ENCODE measurements around the gene UXT.

Gene UXT

GRCh38 chrX:47651043-47651905, 7.7 kb downstream of the UXT start (continued):
- no peak for TF ChIP-seq ZNF24 (tag by site-specific recombination; IDR thresholded peaks at IDR 0.05)
- no peak for TF ChIP-seq YY2 (tag by site-specific recombination; IDR thresholded peaks at IDR 0.05)
- 0 out of 2 replicates have a peak, but pooled peaks have one; percentile 7 for TF ChIP-seq HOXC10 (CRISPR knock-in tag; IDR thresholded peaks at IDR 0.05)
- 0 out of 2 replicates have a peak, but pooled peaks have one; percentile 30 for TF ChIP-seq ZNF600 (tag by site-specific recombination; IDR thresholded peaks at IDR 0.05)
- TF ChIP-seq ZNF302 (tag by site-specific recombination; IDR thresholded peaks at IDR 0.05; ENCODE audit: low read depth) = no peak
- TF ChIP-seq ZNF670 (tag by site-specific recombination; IDR thresholded peaks at IDR 0.05; ENCODE audit: low read depth) = no peak
- TF ChIP-seq ZNF138 (tag by site-specific recombination; IDR thresholded peaks at IDR 0.05; ENCODE audit: borderline replicate concordance) = no peak
- no peak for TF ChIP-seq ZSCAN18 (tag by site-specific recombination; IDR thresholded peaks at IDR 0.05)
- no peak for TF ChIP-seq PATZ1 (tag by site-specific recombination; IDR thresholded peaks at IDR 0.05)
- TF ChIP-seq ZNF341 (tag by site-specific recombination; IDR thresholded peaks at IDR 0.05; ENCODE audit: low read depth) = peak; percentile 67
- no peak for TF ChIP-seq ZNF48 (tag by site-specific recombination; IDR thresholded peaks at IDR 0.05)
- TF ChIP-seq ZNF529 (tag by site-specific recombination; IDR thresholded peaks at IDR 0.05; ENCODE audit: insufficient replicate concordance) = no peak
- TF ChIP-seq ZNF792 (tag by site-specific recombination; IDR thresholded peaks at IDR 0.05) = no peak
- TF ChIP-seq SP3 (tag by site-specific recombination; IDR thresholded peaks at IDR 0.05) = no peak
- peak; percentile 93 for TF ChIP-seq ZFHX2 (tag by site-specific recombination; conservative IDR thresholded peaks at IDR 0.05)
- no peak for TF ChIP-seq ZIC2 (tag by site-specific recombination; IDR thresholded peaks at IDR 0.05)
- TF ChIP-seq ZNF544 (tag by site-specific recombination; IDR thresholded peaks at IDR 0.05) = no peak
- TF ChIP-seq ZNF580 (tag by site-specific recombination; IDR thresholded peaks at IDR 0.05) = no peak
- no peak for TF ChIP-seq AEBP2 (tag by site-specific recombination; IDR thresholded peaks at IDR 0.05; ENCODE audit: borderline replicate concordance)
- TF ChIP-seq BCL11A (tag by site-specific recombination; IDR thresholded peaks at IDR 0.05; ENCODE audit: low read depth) = no peak
- TF ChIP-seq ELK4 (IDR thresholded peaks at IDR 0.05; ENCODE audit: borderline replicate concordance, low read depth, low read length) = 0 out of 2 replicates have a peak, but pooled peaks have one; percentile 30
- TF ChIP-seq ZNF624 (tag by site-specific recombination; IDR thresholded peaks at IDR 0.05) = no peak
- TF ChIP-seq PRDM4 (tag by site-specific recombination; IDR thresholded peaks at IDR 0.05) = no peak
- TF ChIP-seq ZBTB44 (tag by site-specific recombination; IDR thresholded peaks at IDR 0.05) = no peak
- TF ChIP-seq ZNF266 (tag by site-specific recombination; IDR thresholded peaks at IDR 0.05; ENCODE audit: low read depth) = no peak
- TF ChIP-seq ZNF629 (tag by site-specific recombination; IDR thresholded peaks at IDR 0.05) = peak; percentile 3; the same call in 1 of the 2 replicates
- TF ChIP-seq ZNF704 (tag by site-specific recombination; IDR thresholded peaks at IDR 0.05) = no peak
